HG02938 (cell line): Measurements from ENCODE around the gene RIC8B.

Source experiments
- ATAC-seq: cut with Tn5 transposase; IDR thresholded peaks from one replicate; pipeline ENCODE4 v1.9.1; 2021; ENCODE audit warnings: mild to moderate bottlenecking, moderate library complexity; ENCODE audit not compliant: unreplicated experiment

The RIC8B gene

GRCh38 chr12:106758349-106759110 lies 16.0 kb upstream of the RIC8B start:
- no peak for ATAC-seq

- ATAC-seq = peak; percentile 37
Observed at GRCh38 chr12:106759526-106760183, 14.8 kb upstream of the RIC8B start.

GRCh38 chr12:106760184-106760531 lies 14.3 kb upstream of the RIC8B start:
- ATAC-seq = peak; percentile 98

GRCh38 chr12:106764220-106764619 lies 10.3 kb upstream of the RIC8B start:
- ATAC-seq = no peak

- ATAC-seq = no peak
Observed at GRCh38 chr12:106764738-106765137, 9.7 kb upstream of the RIC8B start.

GRCh38 chr12:106766393-106766826 lies 8.1 kb upstream of the RIC8B start:
- no peak for ATAC-seq

GRCh38 chr12:106767206-106767605 lies 7.3 kb upstream of the RIC8B start:
- no peak for ATAC-seq

GRCh38 chr12:106767954-106768822 lies 6.3 kb upstream of the RIC8B start:
- no peak for ATAC-seq

- ATAC-seq = no peak
Observed at GRCh38 chr12:106769078-106769477, 5.4 kb upstream of the RIC8B start.

- ATAC-seq = no peak
Observed at GRCh38 chr12:106769546-106769945, 4.9 kb upstream of the RIC8B start.

GRCh38 chr12:106771425-106771824 lies 3.1 kb upstream of the RIC8B start:
- ATAC-seq = no peak

GRCh38 chr12:106773286-106774004 lies 1.0 kb upstream of the RIC8B start:
- peak; percentile 2 for ATAC-seq

- ATAC-seq = peak; percentile 3
Observed at GRCh38 chr12:106774808-106775524, 484 bp downstream of the RIC8B start.

- no peak for ATAC-seq
Observed at GRCh38 chr12:106776897-106777296, 2.4 kb downstream of the RIC8B start.

GRCh38 chr12:106780010-106780631 lies 5.6 kb downstream of the RIC8B start:
- ATAC-seq = no peak

GRCh38 chr12:106782619-106783018 lies 8.1 kb downstream of the RIC8B start:
- ATAC-seq = no peak

GRCh38 chr12:106783515-106783914 lies 9.0 kb downstream of the RIC8B start:
- no peak for ATAC-seq

GRCh38 chr12:106790020-106790419 lies 15.5 kb downstream of the RIC8B start:
- ATAC-seq = no peak

- no peak for ATAC-seq
Observed at GRCh38 chr12:106791531-106791930, 17.0 kb downstream of the RIC8B start.

GRCh38 chr12:106794369-106794768 lies 19.9 kb downstream of the RIC8B start:
- no peak for ATAC-seq
